SJCRH30 (cell line): ENCODE measurements around the gene ANKFY1. TPM values are rescaled to one million over a fixed set of nuclear protein-coding genes. Genes with fewer than 3 reads are reported as not detected.
"Not testable (repeated sequence)": the region's sequence is repeated elsewhere in the genome, so short reads cannot be mapped to it uniquely, and the experiment has no call there.

ENCODE experiments used
- DNase-seq, 2 experiments: peaks; one replicate each; pipeline ENCODE4 v3.0.0-alpha.2; 2015 to 2020
- H3K27ac ChIP-seq: fragments of 250-450 bp; sonication (Bioruptor Pico); 2 replicates; pipeline ENCODE4 v1.5.1; 2020; ENCODE audit warnings: mild to moderate bottlenecking, moderate library complexity
- H3K27me3 ChIP-seq: fragments of 250-450 bp; sonication (Bioruptor Pico); 2 replicates; pipeline ENCODE4 v1.5.1; 2020; ENCODE audit warnings: mild to moderate bottlenecking, moderate library complexity
- H3K36me3 ChIP-seq: fragments of 250-450 bp; sonication (Bioruptor Pico); 2 replicates; pipeline ENCODE4 v1.5.1; 2020; ENCODE audit warnings: mild to moderate bottlenecking, moderate library complexity
- H3K4me1 ChIP-seq: fragments of 250-450 bp; sonication (Bioruptor Pico); 2 replicates; pipeline ENCODE4 v1.5.1; 2020; ENCODE audit warnings: mild to moderate bottlenecking, moderate library complexity
- H3K4me3 ChIP-seq: fragments of 250-450 bp; sonication (Bioruptor Pico); 2 replicates; pipeline ENCODE4 v1.5.1; 2020; ENCODE audit warnings: mild to moderate bottlenecking, moderate library complexity
- H3K9me3 ChIP-seq: fragments of 250-450 bp; sonication (Bioruptor Pico); replicated peaks from 2 replicates; pipeline ENCODE4 v1.5.1; 2020; ENCODE audit warnings: mild to moderate bottlenecking, moderate library complexity
- total RNA-seq: library from RNA; depleted of rRNA; stranded (reverse); fragments of >200 nt; shearing (Covaris generic); gene quantifications from 2 replicates; pipeline ENCODE4 v1.2.3, GENCODE V29; 2014

ANKFY1 gene
- total RNA-seq, 1 experiment from 2014 or later, result 18.0 TPM

DNA sequence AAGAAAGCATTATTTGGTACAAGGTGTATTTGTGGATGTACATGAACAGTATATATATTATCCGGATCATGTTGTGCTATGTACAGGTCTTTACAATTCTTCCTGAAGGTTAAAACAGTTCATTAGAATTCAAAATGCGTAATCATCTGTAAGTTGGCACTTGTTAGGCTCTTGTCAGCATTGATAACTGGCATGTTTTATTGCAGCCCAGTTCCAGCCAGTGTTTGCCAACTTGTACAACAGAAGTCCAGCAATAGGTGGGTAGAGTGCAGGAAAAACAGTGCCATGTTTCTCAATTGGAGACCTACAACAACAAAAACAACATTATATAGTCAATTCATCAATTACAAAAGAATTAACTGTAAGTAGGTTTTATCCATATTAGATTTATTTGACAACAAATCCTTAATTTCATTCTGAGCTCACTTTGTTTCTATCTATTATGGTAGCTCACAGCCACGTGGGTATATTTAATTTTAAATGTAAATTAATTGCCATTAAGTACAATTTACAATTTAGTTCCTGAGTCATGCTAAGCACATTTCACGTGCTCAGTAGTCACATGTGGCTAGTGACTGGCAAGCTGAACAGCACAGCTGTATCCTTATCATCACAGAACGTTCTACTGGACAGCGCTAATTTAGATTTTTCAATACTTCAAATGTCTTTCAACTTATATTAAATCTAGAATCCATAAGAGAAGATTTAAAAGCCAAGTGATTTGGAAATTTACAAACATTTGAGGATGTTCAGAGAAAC, 8.6 kb upstream of the ANKFY1 start:
- Histone ChIP-seq H3K4me3 (no peak overlapping the region), H3K9me3 (no peaks in the 10 kb centered on the region), H3K4me1 (no peaks in the 10 kb centered on the region), H3K36me3 (no peaks in the 10 kb centered on the region; the same call in 1 of the 2 replicates), H3K27me3 (no peaks in the 10 kb centered on the region), H3K27ac (no peak overlapping the region)
- no peak for DNase-seq

DNA sequence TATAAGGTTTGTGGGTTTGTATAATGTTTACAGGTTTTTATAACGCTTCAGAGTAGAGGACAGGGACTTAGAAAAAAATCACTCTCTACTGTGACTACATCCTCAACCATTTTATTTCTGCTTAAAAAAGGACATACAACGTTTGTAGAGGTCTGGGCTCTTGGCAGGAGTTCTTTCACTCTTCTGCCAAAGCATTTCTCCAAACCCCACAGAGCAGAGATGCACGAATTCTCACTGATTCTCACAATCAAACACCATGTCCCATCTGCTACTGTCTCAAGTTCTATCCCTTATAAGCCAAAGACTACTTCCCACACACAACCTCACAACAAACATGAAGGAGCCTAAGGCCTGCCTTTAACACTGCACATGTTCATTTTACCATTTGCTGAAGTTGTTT, 7.0 kb upstream of the ANKFY1 start:
- no peaks in the 10 kb centered on the region for H3K4me1 ChIP-seq
- H3K27ac ChIP-seq, result no peak overlapping the region
- no peaks in the 10 kb centered on the region for H3K27me3 ChIP-seq
- no peaks in the 10 kb centered on the region for H3K9me3 ChIP-seq
- no peaks in the 10 kb centered on the region for H3K36me3 ChIP-seq
- no peak overlapping the region for H3K4me3 ChIP-seq
- no peak for DNase-seq

GRCh38 chr17:4269915-4270314, 6.1 kb upstream of the ANKFY1 start:
- no peaks in the 10 kb centered on the region for H3K36me3 ChIP-seq
- no peak for DNase-seq
- no peak overlapping the region for H3K4me3 ChIP-seq
- H3K27me3 ChIP-seq, result no peaks in the 10 kb centered on the region
- no peaks in the 10 kb centered on the region for H3K9me3 ChIP-seq
- no peaks in the 10 kb centered on the region for H3K4me1 ChIP-seq
- H3K27ac ChIP-seq, result no peak overlapping the region

DNA sequence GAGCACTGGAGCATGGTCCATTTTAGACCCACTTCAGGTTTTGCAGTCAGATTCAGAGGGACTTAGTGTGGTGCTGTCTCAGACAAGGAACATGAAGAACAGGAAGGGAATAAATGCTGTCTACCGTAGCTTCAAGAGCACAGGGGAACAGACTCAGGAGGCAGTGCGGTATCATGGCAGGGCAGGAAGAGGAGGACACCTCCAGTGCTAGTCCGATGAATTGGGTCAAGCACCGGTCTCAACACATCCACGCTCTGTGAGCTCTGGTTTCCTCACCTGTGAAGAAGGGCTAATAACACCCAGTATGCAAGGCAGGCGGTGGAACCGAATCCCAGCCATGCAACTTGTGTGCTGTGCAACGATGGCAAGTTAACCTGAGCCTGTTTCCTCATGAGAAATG, 3.6 kb upstream of the ANKFY1 start:
- no peak for DNase-seq
- Histone ChIP-seq H3K27ac (no peak overlapping the region), H3K9me3 (no peaks in the 10 kb centered on the region), H3K4me3 (no peak overlapping the region), H3K36me3 (no peaks in the 10 kb centered on the region), H3K4me1 (no peaks in the 10 kb centered on the region), H3K27me3 (no peaks in the 10 kb centered on the region)

DNA sequence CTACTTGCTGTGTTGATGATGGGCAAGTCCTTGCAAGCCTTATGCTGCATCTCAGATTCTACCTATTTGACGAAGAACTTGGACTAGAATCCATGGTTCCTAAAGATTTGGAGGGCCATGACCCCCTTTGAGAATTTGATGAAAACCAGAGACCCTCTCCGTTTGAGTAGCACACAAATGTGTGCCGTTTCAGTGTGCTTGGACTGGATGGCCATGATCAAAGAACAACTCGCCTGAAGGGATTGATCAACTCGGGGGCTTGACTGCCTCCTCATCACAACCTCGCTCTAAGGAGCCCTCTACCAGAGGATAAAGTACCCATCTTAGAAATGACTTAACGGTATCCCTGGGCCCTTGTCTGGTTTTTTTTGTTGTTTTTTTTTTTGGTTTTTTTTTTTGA, 2.8 kb upstream of the ANKFY1 start:
- Histone ChIP-seq H3K27ac (no peak overlapping the region), H3K4me1 (no peaks in the 10 kb centered on the region), H3K4me3 (no peak overlapping the region), H3K9me3 (no peaks in the 10 kb centered on the region), H3K36me3 (no peaks in the 10 kb centered on the region), H3K27me3 (no peaks in the 10 kb centered on the region)
- DNase-seq, result no peak

DNA sequence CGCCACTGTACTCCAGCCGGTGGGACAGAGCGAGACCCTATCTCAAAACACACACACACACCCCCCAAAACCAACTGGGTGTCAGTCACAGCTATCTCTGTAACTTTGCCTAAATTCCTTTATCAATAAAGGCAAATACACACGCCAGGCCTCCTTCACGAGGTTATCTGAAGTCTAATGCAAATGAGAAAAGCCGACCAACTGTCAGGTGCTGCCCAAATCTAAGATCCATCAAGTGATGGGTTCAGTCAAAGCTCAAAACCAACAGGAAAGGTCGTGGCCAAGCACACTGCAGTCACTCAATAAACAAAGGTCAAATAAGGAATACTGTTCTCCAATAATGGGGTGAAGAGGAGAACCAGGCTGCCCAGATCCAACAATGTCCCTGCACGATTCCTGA, 1.1 kb downstream of the ANKFY1 start:
- no peak for DNase-seq
- no peaks in the 10 kb centered on the region for H3K36me3 ChIP-seq
- no peaks in the 10 kb centered on the region for H3K27me3 ChIP-seq
- H3K27ac ChIP-seq, result no peak overlapping the region
- no peaks in the 10 kb centered on the region for H3K4me1 ChIP-seq
- H3K9me3 ChIP-seq, result no peaks in the 10 kb centered on the region
- H3K4me3 ChIP-seq, result peak overlapping the region; percentile 96

DNA sequence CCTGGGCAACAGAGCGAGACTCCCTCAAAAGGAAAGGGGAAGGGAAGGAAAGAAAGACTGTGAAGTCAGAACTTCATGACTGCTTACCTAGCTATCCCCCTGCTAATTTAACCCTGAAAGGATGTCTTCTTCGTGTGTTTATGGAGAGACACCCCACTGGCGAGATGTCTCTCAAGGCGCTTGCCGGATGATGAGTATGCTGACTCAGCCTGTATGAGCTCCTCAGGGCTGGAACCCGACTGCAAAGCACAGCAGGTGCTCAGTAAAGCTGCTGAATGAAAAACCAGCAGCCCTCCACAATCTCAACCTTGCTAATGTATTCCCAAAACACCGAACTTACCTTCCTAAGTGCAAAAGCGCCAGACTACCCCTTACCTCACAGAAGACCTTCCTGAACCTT, 2.3 kb downstream of the ANKFY1 start:
- Histone ChIP-seq H3K27ac (no peak overlapping the region), H3K36me3 (no peaks in the 10 kb centered on the region), H3K27me3 (no peaks in the 10 kb centered on the region), H3K9me3 (no peaks in the 10 kb centered on the region), H3K4me3 (no peak overlapping the region), H3K4me1 (no peaks in the 10 kb centered on the region)
- DNase-seq, result no peak

DNA sequence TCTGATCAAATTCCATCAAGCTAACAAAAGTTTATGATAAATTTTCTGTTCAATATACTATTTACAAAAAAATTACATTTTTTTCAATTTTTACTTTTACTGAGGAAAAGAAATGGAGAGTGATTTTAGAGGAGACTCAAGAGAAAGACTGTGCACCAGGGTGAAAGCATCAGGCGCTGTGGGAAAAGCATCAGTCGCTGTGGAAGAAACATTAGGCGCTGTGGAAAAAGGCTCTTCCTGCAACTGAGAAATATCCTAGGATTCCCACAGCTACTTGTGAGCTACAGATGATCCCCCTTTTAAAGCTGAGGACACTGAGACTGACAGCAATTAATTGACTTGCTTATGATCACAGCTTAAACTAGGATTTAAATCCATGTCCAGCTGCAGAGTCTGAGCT, 4.9 kb downstream of the ANKFY1 start:
- no peaks in the 10 kb centered on the region for H3K9me3 ChIP-seq
- no peak overlapping the region for H3K4me3 ChIP-seq
- no peaks in the 10 kb centered on the region for H3K36me3 ChIP-seq
- no peaks in the 10 kb centered on the region for H3K27me3 ChIP-seq
- no peak for DNase-seq
- no peaks in the 10 kb centered on the region for H3K4me1 ChIP-seq
- no peak overlapping the region for H3K27ac ChIP-seq

GRCh38 chr17:4256952-4257351, 6.8 kb downstream of the ANKFY1 start:
- H3K4me3 ChIP-seq, result no peak overlapping the region
- H3K4me1 ChIP-seq, result no peaks in the 10 kb centered on the region
- H3K27ac ChIP-seq, result no peak overlapping the region
- H3K36me3 ChIP-seq, result no peaks in the 10 kb centered on the region
- no peaks in the 10 kb centered on the region for H3K9me3 ChIP-seq
- no peaks in the 10 kb centered on the region for H3K27me3 ChIP-seq
- no peak for DNase-seq

GRCh38 chr17:4255271-4255670, 8.5 kb downstream of the ANKFY1 start:
- not testable (repeated sequence) for H3K9me3 ChIP-seq, H3K36me3 ChIP-seq, H3K4me1 ChIP-seq, H3K4me3 ChIP-seq, DNase-seq, H3K27ac ChIP-seq, H3K27me3 ChIP-seq

GRCh38 chr17:4250887-4251286, 12.9 kb downstream of the ANKFY1 start:
- Histone ChIP-seq H3K36me3 (no peaks in the 10 kb centered on the region), H3K4me3 (no peak overlapping the region), H3K4me1 (no peaks in the 10 kb centered on the region), H3K27me3 (no peaks in the 10 kb centered on the region), H3K9me3 (no peaks in the 10 kb centered on the region), H3K27ac (no peak overlapping the region)
- no peak for DNase-seq

DNA sequence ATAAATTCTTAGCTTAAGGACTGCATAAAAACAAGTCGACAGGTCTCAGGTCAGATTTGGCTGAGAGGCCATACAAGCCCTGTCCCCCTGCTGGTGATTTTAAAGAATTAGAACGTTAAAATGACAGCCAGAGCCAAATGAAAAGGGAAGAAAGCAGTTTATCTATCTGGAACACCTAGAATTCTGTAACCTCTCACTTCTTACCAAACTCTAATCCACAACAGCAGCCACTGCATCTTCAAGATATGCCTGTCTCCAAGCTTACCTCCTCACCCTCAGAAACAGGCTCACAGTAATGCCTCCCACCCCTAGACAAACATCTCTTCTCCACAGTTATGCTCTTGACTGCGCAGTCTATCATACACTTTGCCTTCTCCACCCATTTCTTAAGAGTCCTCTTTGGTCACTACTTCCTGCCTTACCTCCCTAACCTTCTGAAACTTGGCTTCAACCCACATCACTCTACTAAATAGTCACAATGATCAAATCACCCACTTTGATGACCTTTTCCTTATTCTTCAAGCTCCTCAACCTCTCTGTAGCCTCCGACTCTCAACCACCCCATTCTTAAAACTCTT, 14.2 kb downstream of the ANKFY1 start:
- Histone ChIP-seq H3K4me1 (no peaks in the 10 kb centered on the region), H3K36me3 (no peaks in the 10 kb centered on the region), H3K9me3 (no peaks in the 10 kb centered on the region), H3K27me3 (no peaks in the 10 kb centered on the region), H3K27ac (no peak overlapping the region), H3K4me3 (no peak overlapping the region)
- peak in 1 of 2 experiments; percentile 29 for DNase-seq

- no peaks in the 10 kb centered on the region for H3K4me1 ChIP-seq
- no peaks in the 10 kb centered on the region for H3K36me3 ChIP-seq
- H3K27me3 ChIP-seq, result no peaks in the 10 kb centered on the region
- no peak overlapping the region for H3K27ac ChIP-seq
- H3K9me3 ChIP-seq, result no peaks in the 10 kb centered on the region
- no peak overlapping the region for H3K4me3 ChIP-seq
- no peak for DNase-seq
These were observed 15.1 kb downstream of the ANKFY1 start for GRCh38 chr17:4248504-4249277.

GRCh38 chr17:4247971-4248388, 15.8 kb downstream of the ANKFY1 start:
- no peak overlapping the region for H3K4me3 ChIP-seq
- no peaks in the 10 kb centered on the region for H3K9me3 ChIP-seq
- no peak overlapping the region for H3K27ac ChIP-seq
- no peaks in the 10 kb centered on the region for H3K36me3 ChIP-seq
- H3K27me3 ChIP-seq, result no peaks in the 10 kb centered on the region
- no peak for DNase-seq
- no peaks in the 10 kb centered on the region for H3K4me1 ChIP-seq

GRCh38 chr17:4247361-4247970, 16.3 kb downstream of the ANKFY1 start:
- H3K27me3 ChIP-seq, result no peaks in the 10 kb centered on the region
- H3K27ac ChIP-seq, result no peak overlapping the region
- no peak overlapping the region for H3K4me3 ChIP-seq
- no peak for DNase-seq
- no peaks in the 10 kb centered on the region for H3K9me3 ChIP-seq
- H3K4me1 ChIP-seq, result no peaks in the 10 kb centered on the region
- H3K36me3 ChIP-seq, result no peaks in the 10 kb centered on the region
